ENCODE measurements around the gene HBM. TPM values are rescaled to one million over a fixed set of nuclear protein-coding genes. Genes with fewer than 3 reads are reported as not detected.
A peak's percentile ranks its signal among the peaks of the same experiment; 100 is the strongest.
"Not testable (repeated sequence)": the region's sequence is repeated elsewhere in the genome, so short reads cannot be mapped to it uniquely, and the experiment has no call there.

The HBM gene
- total RNA-seq, 2 donors from 2014 or later = not detected

DNA sequence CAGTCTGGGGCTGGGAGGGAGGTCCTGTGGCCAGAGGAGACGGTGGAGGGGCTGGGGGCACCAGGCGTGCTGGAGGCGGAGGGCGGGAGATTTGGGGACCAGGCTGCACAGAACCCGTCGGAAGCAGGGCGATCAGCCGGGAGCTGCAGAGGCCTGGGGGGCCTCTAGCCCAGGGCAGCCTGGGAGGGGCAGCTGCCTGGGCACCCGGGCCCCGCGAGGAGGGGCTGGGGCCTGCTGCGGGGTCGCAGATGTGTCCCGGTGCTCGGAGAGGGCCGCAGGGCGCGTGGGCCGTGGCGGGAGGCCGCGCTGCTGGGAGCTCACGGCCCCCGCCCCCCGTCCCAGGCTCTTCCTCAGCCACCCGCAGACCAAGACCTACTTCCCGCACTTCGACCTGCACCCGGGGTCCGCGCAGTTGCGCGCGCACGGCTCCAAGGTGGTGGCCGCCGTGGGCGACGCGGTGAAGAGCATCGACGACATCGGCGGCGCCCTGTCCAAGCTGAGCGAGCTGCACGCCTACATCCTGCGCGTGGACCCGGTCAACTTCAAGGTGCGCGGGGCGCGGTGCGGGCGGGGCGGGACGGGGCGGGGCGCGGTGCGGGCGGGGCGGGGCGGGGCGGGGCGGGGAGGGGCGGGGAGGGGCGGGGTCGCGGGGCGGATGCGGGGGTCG, 12.1 kb upstream of the HBM start:
- peak; percentile 78 to 80 for ATAC-seq (replicated peaks in 1 of 2)
- not testable (repeated sequence) for H3K36me3 Mint-ChIP-seq (ENCODE audit: insufficient read depth in 2 of 2); DNase-seq; H3K27ac Mint-ChIP-seq; H3K9me3 Mint-ChIP-seq; H3K4me1 Mint-ChIP-seq (ENCODE audit: low read depth); H3K4me3 Mint-ChIP-seq
- peaks cover 42% of the 10 kb centered on the region for H3K27me3 Mint-ChIP-seq (ENCODE audit: low read depth)

DNA sequence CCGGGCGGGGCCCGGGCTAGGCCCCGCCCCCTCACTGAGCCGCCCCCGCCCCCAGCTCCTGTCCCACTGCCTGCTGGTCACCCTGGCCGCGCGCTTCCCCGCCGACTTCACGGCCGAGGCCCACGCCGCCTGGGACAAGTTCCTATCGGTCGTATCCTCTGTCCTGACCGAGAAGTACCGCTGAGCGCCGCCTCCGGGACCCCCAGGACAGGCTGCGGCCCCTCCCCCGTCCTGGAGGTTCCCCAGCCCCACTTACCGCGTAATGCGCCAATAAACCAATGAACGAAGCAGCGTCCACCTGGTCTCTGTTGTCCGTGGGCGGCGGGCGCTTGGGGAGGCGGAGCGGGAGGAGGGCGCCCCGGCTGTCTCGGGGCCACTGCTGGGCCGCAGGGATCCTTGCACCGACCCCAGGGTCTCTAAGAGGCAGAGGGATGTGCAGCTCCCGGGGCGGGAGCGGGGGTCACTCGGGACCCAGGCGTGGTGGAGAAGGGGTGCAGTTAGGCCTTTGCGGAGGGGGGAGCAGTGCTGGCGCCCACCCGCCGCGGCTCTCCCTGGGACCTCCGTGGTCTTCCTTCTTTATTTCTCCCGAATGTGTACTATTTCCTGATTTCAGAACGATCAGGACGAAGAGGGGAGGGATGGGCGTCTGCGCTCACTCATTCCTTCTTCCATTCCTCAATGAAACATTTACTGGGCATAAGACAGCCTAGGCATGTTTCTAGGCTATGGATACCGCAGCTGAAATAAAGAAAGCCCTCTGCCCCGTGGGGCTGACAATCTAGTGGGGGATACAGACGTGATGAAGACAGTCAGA, 11.4 kb upstream of the HBM start:
- Mint-ChIP-seq H3K4me3 (peak overlapping the region; percentile 81 to 85), H3K27ac (no peak overlapping the region), H3K9me3 (no peaks in the 10 kb centered on the region), H3K27me3 (ENCODE audit: low read depth) (peaks cover 42% of the 10 kb centered on the region), H3K36me3 (ENCODE audit: insufficient read depth in 2 of 2) (no peaks in the 10 kb centered on the region), H3K4me1 (ENCODE audit: low read depth) (peaks cover 6% of the 10 kb centered on the region)
- ATAC-seq (replicated peaks in 1 of 2) (peak; percentile 61 to 63), DNase-seq (peak; percentile 40 to 54)

DNA sequence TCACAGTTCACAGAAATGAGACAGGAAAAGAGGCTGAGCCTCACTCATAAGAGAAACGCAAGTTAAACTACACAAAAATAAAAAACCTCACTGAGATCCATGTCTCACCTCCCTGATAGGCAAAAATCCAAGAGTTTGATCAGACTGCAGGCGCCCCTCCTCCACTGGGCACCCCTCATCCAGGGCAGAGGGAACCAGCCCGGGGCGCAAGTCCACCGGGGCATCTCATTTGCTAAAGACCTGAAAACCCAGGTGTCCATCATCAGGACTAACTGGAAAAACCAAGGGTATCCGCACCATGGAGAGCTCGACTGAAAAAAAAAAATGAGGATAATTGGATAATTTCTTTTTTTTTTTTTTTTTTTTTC, 10.8 kb upstream of the HBM start:
- Mint-ChIP-seq H3K36me3 (ENCODE audit: insufficient read depth in 2 of 2) (no peaks in the 10 kb centered on the region), H3K9me3 (no peaks in the 10 kb centered on the region), H3K27me3 (ENCODE audit: low read depth) (peaks cover 45% of the 10 kb centered on the region), H3K27ac (no peak overlapping the region), H3K4me3 (peak overlapping the region; percentile 81 to 85), H3K4me1 (ENCODE audit: low read depth) (peaks cover 6% of the 10 kb centered on the region)
- ATAC-seq (replicated peaks in 1 of 2) (no peak), DNase-seq (no peak)

DNA sequence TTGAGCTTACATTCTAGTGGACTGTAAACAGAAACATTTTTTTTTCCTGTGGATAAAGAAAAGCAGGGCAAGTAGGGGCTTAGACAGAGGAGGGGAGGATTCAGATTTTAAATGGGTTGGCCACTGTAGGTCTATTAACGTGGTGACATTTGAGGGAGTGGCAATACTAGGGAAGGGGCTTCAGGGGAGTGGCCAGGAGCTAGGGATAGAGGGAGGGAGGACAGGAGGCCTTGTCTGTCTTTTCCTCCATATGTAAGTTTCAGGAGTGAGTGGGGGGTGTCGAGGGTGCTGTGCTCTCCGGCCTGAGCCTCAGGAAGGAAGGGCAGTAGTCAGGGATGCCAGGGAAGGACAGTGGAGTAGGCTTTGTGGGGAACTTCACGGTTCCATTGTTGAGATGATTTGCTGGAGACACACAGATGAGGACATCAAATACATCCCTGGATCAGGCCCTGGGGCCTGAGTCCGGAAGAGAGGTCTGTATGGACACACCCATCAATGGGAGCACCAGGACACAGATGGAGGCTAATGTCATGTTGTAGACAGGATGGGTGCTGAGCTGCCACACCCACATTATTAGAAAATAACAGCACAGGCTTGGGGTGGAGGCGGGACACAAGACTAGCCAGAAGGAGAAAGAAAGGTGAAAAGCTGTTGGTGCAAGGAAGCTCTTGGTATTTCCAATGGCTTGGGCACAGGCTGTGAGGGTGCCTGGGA, 6.5 kb upstream of the HBM start:
- ATAC-seq (replicated peaks in 1 of 2) (no peak), DNase-seq (no peak)
- Mint-ChIP-seq H3K9me3 (no peaks in the 10 kb centered on the region), H3K27ac (no peak overlapping the region), H3K27me3 (ENCODE audit: low read depth) (peaks cover 44% of the 10 kb centered on the region), H3K4me3 (no peak overlapping the region), H3K4me1 (ENCODE audit: low read depth) (peaks cover 6% of the 10 kb centered on the region), H3K36me3 (ENCODE audit: insufficient read depth in 2 of 2) (no peaks in the 10 kb centered on the region)

DNA sequence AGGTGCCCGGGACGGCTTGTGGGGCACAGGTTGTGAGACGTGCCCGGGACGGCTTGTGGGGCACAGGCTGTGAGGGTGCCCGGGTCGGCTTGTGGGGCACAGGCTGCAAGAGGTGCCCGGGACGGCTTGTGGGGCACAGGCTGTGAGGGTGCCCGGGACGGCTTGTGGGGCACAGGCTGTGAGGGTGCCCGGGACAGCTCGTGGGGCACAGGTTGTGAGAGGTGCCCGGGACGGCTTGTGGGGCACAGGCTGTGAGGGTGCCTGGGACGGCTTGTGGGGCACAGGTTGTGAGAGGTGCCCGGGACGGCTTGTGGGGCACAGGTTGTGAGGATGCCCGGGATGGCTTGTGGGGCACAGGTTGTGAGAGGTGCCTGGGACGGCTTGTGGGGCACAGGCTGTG, 5.5 kb upstream of the HBM start:
- H3K27me3 Mint-ChIP-seq (ENCODE audit: low read depth) = peaks cover 35% of the 10 kb centered on the region
- not testable (repeated sequence) for ATAC-seq (replicated peaks in 1 of 2); H3K27ac Mint-ChIP-seq; H3K9me3 Mint-ChIP-seq; H3K36me3 Mint-ChIP-seq (ENCODE audit: insufficient read depth in 2 of 2); DNase-seq; H3K4me1 Mint-ChIP-seq (ENCODE audit: low read depth); H3K4me3 Mint-ChIP-seq

DNA sequence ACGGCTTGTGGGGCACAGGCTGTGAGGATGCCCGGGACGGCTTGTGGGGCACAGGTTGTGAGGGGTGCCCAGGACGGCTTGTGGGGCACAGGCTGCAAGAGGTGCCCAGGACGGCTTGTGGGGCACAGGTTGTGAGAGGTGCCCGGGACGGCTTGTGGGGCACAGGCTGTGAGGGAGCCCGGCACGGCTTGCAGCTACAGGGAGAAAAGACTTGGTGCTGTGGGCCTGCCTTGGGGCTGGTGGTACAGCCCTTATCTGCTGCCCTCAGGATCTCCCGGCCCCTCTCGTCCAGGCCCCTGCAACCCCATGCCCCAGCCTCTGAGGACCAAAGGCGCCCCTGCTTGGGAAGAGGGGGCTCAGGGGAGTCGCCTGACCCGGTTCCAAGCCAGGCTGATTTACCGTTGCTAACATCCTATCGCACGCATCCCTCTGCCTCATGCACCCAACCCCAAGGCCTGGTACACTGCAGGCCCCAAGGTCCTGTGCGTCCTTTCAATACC, 5.0 kb upstream of the HBM start:
- no peak for DNase-seq
- H3K4me3 Mint-ChIP-seq = no peak overlapping the region
- H3K36me3 Mint-ChIP-seq (ENCODE audit: insufficient read depth in 2 of 2) = no peaks in the 10 kb centered on the region
- no peaks in the 10 kb centered on the region for H3K9me3 Mint-ChIP-seq
- H3K27ac Mint-ChIP-seq = no peak overlapping the region
- no peaks in the 10 kb centered on the region for H3K4me1 Mint-ChIP-seq (ENCODE audit: low read depth)
- ATAC-seq (replicated peaks in 1 of 2) = no peak
- peaks cover 34% of the 10 kb centered on the region for H3K27me3 Mint-ChIP-seq (ENCODE audit: low read depth)

DNA sequence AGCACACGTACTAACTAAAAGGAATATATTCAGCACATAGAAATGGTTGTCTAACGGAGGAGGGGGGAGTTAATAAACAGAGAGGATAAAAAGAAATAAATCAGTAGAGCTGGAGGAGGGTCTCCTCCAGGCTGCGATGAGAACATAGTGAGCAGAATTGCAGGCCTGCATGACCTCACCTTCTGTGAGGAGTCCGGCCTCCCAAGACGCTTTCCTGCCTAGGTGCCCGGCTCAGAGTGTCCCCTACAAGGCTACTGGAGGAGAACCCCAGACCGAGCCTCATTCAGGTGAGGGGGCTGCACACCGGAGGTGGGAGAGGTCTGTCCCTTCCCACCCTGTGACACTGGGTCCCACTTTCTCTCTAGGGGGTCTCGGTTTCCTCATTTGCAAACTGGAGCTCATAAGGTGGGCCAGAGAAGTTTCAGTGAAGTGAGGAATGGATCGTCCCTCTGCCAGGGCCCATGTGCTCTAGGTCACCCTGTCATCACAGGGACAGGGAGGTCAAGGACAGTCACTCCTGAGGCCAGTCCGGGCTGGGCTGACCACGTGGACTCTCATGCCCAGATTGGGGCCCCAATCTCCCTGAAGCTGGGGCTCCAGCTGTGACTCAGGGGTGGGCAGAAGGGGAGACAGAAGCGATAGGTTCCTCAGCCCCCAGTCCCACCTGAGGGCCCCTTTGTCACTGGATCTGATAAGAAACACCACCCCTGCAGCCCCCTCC, 3.3 kb upstream of the HBM start:
- no peak overlapping the region for H3K4me3 Mint-ChIP-seq
- DNase-seq = no peak
- no peaks in the 10 kb centered on the region for H3K9me3 Mint-ChIP-seq
- H3K36me3 Mint-ChIP-seq (ENCODE audit: insufficient read depth in 2 of 2) = no peaks in the 10 kb centered on the region
- ATAC-seq (replicated peaks in 1 of 2) = no peak
- peaks cover 36% of the 10 kb centered on the region for H3K27me3 Mint-ChIP-seq (ENCODE audit: low read depth)
- H3K27ac Mint-ChIP-seq = no peak overlapping the region
- H3K4me1 Mint-ChIP-seq (ENCODE audit: low read depth) = no peaks in the 10 kb centered on the region

DNA sequence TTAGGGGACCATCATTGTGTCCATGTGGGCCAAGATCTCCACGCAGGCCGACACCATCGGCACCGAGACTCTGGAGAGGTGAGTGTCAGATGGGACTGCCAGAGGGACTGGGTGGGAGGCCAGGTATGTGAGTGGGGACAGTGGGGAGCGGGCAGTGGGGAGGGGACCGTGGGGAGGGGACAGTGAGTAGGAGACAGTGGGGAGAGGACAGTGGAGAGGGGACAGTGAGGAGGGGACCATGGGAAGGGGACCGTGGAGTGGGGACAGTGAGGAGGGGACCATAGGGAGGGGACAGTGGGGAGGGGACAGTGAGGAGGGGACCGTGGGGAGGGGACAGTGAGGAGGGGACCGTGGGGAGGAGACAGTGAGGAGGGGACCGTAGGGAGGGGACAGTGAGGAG, 2.6 kb upstream of the HBM start:
- DNase-seq; ATAC-seq (replicated peaks in 1 of 2); H3K36me3 Mint-ChIP-seq (ENCODE audit: insufficient read depth in 2 of 2); H3K4me1 Mint-ChIP-seq (ENCODE audit: low read depth); H3K9me3 Mint-ChIP-seq; H3K4me3 Mint-ChIP-seq; H3K27ac Mint-ChIP-seq: not testable (repeated sequence)
- peaks cover 36% of the 10 kb centered on the region for H3K27me3 Mint-ChIP-seq (ENCODE audit: low read depth)

DNA sequence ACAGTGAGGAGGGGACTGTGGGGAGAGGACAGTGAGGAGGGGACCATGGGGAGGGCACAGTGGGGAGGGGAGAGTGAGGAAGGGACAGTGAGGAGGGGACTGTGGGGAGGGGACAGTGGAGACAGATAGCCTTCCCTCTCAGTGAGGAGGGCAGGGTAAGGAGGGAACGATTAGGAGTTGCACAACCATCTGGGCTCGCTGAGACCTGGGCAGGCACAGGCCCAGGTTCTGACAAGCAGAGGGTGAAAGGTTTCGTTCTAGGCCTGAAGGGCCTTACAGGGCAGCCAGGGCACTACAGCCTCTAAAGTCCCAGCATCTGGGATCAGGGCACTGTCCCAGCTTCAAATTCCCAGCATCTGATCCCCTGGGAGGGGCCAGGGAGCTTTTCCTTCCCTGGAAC, 2.1 kb upstream of the HBM start:
- ATAC-seq (replicated peaks in 1 of 2) = not testable (repeated sequence)

DNA sequence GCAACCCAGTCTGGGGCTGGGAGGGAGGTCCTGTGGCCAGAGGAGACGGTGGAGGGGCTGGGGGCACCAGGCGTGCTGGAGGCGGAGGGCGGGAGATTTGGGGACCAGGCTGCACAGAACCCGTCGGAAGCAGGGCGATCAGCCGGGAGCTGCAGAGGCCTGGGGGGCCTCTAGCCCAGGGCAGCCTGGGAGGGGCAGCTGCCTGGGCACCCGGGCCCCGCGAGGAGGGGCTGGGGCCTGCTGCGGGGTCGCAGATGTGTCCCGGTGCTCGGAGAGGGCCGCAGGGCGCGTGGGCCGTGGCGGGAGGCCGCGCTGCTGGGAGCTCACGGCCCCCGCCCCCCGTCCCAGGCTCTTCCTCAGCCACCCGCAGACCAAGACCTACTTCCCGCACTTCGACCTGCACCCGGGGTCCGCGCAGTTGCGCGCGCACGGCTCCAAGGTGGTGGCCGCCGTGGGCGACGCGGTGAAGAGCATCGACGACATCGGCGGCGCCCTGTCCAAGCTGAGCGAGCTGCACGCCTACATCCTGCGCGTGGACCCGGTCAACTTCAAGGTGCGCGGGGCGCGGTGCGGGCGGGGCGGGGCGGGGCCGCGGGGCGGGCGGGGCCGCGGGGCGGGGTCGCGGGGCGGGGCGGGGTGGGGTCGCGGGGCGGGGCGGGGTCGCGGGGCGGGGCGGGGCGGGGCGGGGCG, 1.5 kb upstream of the HBM start:
- not testable (repeated sequence) for H3K36me3 Mint-ChIP-seq (ENCODE audit: insufficient read depth in 2 of 2); DNase-seq; H3K27ac Mint-ChIP-seq; H3K9me3 Mint-ChIP-seq; H3K4me3 Mint-ChIP-seq; H3K4me1 Mint-ChIP-seq (ENCODE audit: low read depth)
- peaks cover 40% of the 10 kb centered on the region for H3K27me3 Mint-ChIP-seq (ENCODE audit: low read depth)
- ATAC-seq (replicated peaks in 1 of 2) = peak; percentile 71 to 74

More for the DNA sequence above, 2.1 kb upstream of the HBM start:
- H3K27ac Mint-ChIP-seq; DNase-seq; H3K9me3 Mint-ChIP-seq; H3K36me3 Mint-ChIP-seq (ENCODE audit: insufficient read depth in 2 of 2); H3K4me1 Mint-ChIP-seq (ENCODE audit: low read depth): not testable (repeated sequence)
- H3K4me3 Mint-ChIP-seq = peak overlapping the region in 1 of 2 donors; percentile 57
- peaks cover 38% of the 10 kb centered on the region for H3K27me3 Mint-ChIP-seq (ENCODE audit: low read depth)

DNA sequence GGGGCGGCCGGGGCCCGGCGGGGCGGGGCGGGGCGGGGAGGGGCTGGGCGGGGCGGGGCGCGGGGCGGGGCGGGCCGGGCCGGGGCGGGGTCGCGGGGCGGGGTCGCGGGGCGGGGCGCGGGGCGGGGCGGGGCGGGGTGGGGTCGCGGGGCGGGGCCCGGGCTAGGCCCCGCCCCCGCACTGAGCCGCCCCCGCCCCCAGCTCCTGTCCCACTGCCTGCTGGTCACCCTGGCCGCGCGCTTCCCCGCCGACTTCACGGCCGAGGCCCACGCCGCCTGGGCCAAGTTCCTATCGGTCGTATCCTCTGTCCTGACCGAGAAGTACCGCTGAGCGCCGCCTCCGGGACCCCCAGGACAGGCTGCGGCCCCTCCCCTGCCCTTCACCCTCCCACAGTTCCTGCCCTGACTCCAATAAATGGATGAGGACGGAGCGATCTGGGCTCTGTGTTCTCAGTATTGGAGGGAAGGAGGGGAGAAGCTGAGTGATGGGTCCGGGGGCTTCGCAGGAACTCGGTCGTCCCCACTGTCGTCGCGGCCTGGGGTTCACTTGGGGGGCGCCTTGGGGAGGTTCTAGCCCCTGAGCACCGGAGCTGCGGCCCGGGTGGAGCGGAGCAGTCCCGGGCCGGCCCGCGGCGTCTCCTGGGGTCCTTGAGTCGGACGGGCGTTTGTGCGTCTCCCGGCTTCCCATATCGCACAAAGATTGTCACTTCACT, 795 bp upstream of the HBM start:
- Mint-ChIP-seq H3K36me3 (ENCODE audit: insufficient read depth in 2 of 2) (no peaks in the 10 kb centered on the region), H3K4me1 (ENCODE audit: low read depth) (peaks cover under 1% of the 10 kb centered on the region), H3K9me3 (no peaks in the 10 kb centered on the region), H3K27ac (no peak overlapping the region), H3K4me3 (peak overlapping the region; percentile 68 to 79), H3K27me3 (ENCODE audit: low read depth) (peaks cover 42% of the 10 kb centered on the region)
- ATAC-seq (replicated peaks in 1 of 2) = peak; percentile 36 to 52
- DNase-seq = no peak

All from activated T-cell treated with anti-CD3 and anti-CD28 coated beads, Interleukin-2, amount 50 U/mL, for 72 hours (primary cell).